CD4-positive, CD25-positive, alpha-beta regulatory T cell (primary cell): ENCODE data around the gene WASHC4. TPM values are rescaled to one million over a fixed set of nuclear protein-coding genes. Genes with fewer than 3 reads are reported as not detected.

Experiments used
- ATAC-seq, 2 donors: fragments of 150-1000 bp; cut with Tn5 transposase; one replicate each; pipeline ENCODE4 v1.10.0; 2021; ENCODE audit warnings: low read depth in 2 of 2, moderate number of reproducible peaks in 2 of 2, moderate library complexity in 1 of 2
- DNase-seq, 3 donors: peaks; one replicate each; pipeline versions ENCODE4 v3.0.0 to v3.0.0-alpha.2; 2012 to 2022; ENCODE audit warnings: mixed read lengths in 1 of 3
- H3K27ac ChIP-seq: one replicate; pipeline ENCODE4 v1.7.0; 2013; ENCODE audit warnings: mild to moderate bottlenecking, low read length; ENCODE audit not compliant: insufficient read depth, poor library complexity, severe bottlenecking
- H3K27me3 ChIP-seq: one replicate; pipeline ENCODE4 v1.7.0; 2013; ENCODE audit warnings: low read length; ENCODE audit not compliant: control insufficient read depth, insufficient read depth
- H3K36me3 ChIP-seq: one replicate; pipeline ENCODE4 v1.7.0; 2013; ENCODE audit warnings: mild to moderate bottlenecking, low read length, moderate library complexity; ENCODE audit not compliant: control insufficient read depth, insufficient read depth
- H3K4me1 ChIP-seq: 2 replicates; pipeline ENCODE4 v1.7.0; 2013; ENCODE audit warnings: mild to moderate bottlenecking, low read length; ENCODE audit not compliant: insufficient read depth, control insufficient read depth, poor library complexity, severe bottlenecking
- H3K4me3 ChIP-seq: one replicate; pipeline ENCODE4 v1.7.0; 2013; ENCODE audit warnings: low read depth, mild to moderate bottlenecking, low read length, moderate library complexity
- H3K9me3 ChIP-seq, 2 experiments: 1 replicate in 1 of 2; 2 replicates in 1 of 2; pipeline ENCODE4 v1.7.0; 2013; ENCODE audit warnings: low read length in 2 of 2, mild to moderate bottlenecking in 1 of 2, moderate library complexity in 1 of 2; ENCODE audit not compliant: control insufficient read depth in 2 of 2
- H3K27ac Mint-ChIP-seq, 3 donors: one replicate each; pipeline ENCODE4 v1.8.0; 2020 to 2022; ENCODE audit warnings: mild to moderate bottlenecking in 3 of 3, mixed read lengths in 3 of 3, moderate library complexity in 2 of 3
- H3K27me3 Mint-ChIP-seq: one replicate; pipeline ENCODE4 v1.8.0; 2022; ENCODE audit warnings: mild to moderate bottlenecking, mixed read lengths
- H3K36me3 Mint-ChIP-seq: one replicate; pipeline ENCODE4 v1.8.0; 2020; ENCODE audit warnings: mixed read lengths
- H3K4me1 Mint-ChIP-seq, 4 donors: one replicate each; pipeline ENCODE4 v1.8.0; 2020 to 2022; ENCODE audit warnings: mixed read lengths in 4 of 4, mild to moderate bottlenecking in 1 of 4
- H3K4me3 Mint-ChIP-seq, 4 donors: one replicate each; pipeline ENCODE4 v1.8.0; 2020 to 2022; ENCODE audit warnings: mild to moderate bottlenecking in 4 of 4, mixed read lengths in 4 of 4, moderate library complexity in 3 of 4
- H3K9me3 Mint-ChIP-seq, 7 donors: one replicate each; pipeline ENCODE4 v1.8.0; 2020 to 2022; ENCODE audit warnings: mixed read lengths in 7 of 7, mild to moderate bottlenecking in 3 of 7, moderate library complexity in 2 of 7
- polyA plus RNA-seq, 4 donors: library from polyadenylated mRNA; unstranded; fragments of 300-500 nt; fragmentation: Illumina TruSeq; gene quantifications; one replicate each; pipeline ENCODE4 v1.2.3, GENCODE V29; 2021
- total RNA-seq: library from RNA; stranded (reverse); gene quantifications from one replicate; pipeline ENCODE4 v1.2.3, GENCODE V29; 2022

The WASHC4 gene, protein sequence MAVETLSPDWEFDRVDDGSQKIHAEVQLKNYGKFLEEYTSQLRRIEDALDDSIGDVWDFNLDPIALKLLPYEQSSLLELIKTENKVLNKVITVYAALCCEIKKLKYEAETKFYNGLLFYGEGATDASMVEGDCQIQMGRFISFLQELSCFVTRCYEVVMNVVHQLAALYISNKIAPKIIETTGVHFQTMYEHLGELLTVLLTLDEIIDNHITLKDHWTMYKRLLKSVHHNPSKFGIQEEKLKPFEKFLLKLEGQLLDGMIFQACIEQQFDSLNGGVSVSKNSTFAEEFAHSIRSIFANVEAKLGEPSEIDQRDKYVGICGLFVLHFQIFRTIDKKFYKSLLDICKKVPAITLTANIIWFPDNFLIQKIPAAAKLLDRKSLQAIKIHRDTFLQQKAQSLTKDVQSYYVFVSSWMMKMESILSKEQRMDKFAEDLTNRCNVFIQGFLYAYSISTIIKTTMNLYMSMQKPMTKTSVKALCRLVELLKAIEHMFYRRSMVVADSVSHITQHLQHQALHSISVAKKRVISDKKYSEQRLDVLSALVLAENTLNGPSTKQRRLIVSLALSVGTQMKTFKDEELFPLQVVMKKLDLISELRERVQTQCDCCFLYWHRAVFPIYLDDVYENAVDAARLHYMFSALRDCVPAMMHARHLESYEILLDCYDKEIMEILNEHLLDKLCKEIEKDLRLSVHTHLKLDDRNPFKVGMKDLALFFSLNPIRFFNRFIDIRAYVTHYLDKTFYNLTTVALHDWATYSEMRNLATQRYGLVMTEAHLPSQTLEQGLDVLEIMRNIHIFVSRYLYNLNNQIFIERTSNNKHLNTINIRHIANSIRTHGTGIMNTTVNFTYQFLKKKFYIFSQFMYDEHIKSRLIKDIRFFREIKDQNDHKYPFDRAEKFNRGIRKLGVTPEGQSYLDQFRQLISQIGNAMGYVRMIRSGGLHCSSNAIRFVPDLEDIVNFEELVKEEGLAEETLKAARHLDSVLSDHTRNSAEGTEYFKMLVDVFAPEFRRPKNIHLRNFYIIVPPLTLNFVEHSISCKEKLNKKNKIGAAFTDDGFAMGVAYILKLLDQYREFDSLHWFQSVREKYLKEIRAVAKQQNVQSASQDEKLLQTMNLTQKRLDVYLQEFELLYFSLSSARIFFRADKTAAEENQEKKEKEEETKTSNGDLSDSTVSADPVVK
- total RNA-seq (41.2 TPM), polyA plus RNA-seq (10 to 100 TPM; 24.0 to 33.1 (median 27.7) TPM)

GRCh38 chr12:105107494-105108371 lies at the start of gene WASHC4:
Gene WASHC4, plus strand, starts transcription at chr12:105107731. Its CDS starts 70 bp downstream, at chr12:105107801.
- Histone ChIP-seq H3K4me1 (peaks cover 24% of the 10 kb centered on the region), H3K27ac (peak within 1 kb of the TSS; percentile 89), H3K27me3 (peaks cover 15% of the 10 kb centered on the region), H3K4me3 (peak within 1 kb of the TSS; percentile 96), H3K36me3 (no peaks in the 10 kb centered on the region), H3K9me3 (peaks cover 0 to 5% of the 10 kb centered on the region in 2 experiments)
- H3K4me3 Mint-ChIP-seq: peak within 1 kb of the TSS; percentile 87 to 100 (median 94)
- H3K9me3 Mint-ChIP-seq: peaks cover 0 to 4% (median 0%) of the 10 kb centered on the region in 7 donors
- peaks cover 22% of the 10 kb centered on the region for H3K27me3 Mint-ChIP-seq
- peak; percentile 99 for ATAC-seq
- peaks cover 9% of the 10 kb centered on the region for H3K36me3 Mint-ChIP-seq
- DNase-seq: peak; percentile 91 to 95 (median 92)
- H3K4me1 Mint-ChIP-seq: peaks cover 22 to 41% (median 34%) of the 10 kb centered on the region in 4 donors
- peak within 1 kb of the TSS; percentile 92 to 97 (median 96) for H3K27ac Mint-ChIP-seq

- no peaks in the 10 kb centered on the region for H3K36me3 Mint-ChIP-seq
- no peak overlapping the region for H3K27ac Mint-ChIP-seq
- no peaks in the 10 kb centered on the region for H3K36me3 ChIP-seq
- H3K9me3 Mint-ChIP-seq: peaks cover 0 to 12% (median 4%) of the 10 kb centered on the region in 7 donors
- H3K4me1 Mint-ChIP-seq: no peaks in the 10 kb centered on the region
- H3K27ac ChIP-seq: no peak overlapping the region
- H3K27me3 ChIP-seq: peaks cover 2% of the 10 kb centered on the region
- peaks cover 0 to 6% of the 10 kb centered on the region in 2 experiments for H3K9me3 ChIP-seq
- DNase-seq (no peak), ATAC-seq (no peak)
- H3K27me3 Mint-ChIP-seq: peaks cover 14% of the 10 kb centered on the region
- H3K4me1 ChIP-seq: no peaks in the 10 kb centered on the region
- no peak overlapping the region for H3K4me3 Mint-ChIP-seq
- H3K4me3 ChIP-seq: no peak overlapping the region
Measured at GRCh38 chr12:105060715-105061378, 46.7 kb upstream of the WASHC4 start.

GRCh38 chr12:105064564-105065178 lies 42.9 kb upstream of the WASHC4 start:
- no peak for ATAC-seq

GRCh38 chr12:105067511-105068031 lies 40.0 kb upstream of the WASHC4 start:
- peaks cover 5% of the 10 kb centered on the region for H3K27me3 ChIP-seq
- DNase-seq: no peak
- H3K4me3 Mint-ChIP-seq: no peak overlapping the region
- no peaks in the 10 kb centered on the region for H3K4me1 ChIP-seq
- H3K9me3 Mint-ChIP-seq: peaks cover 0 to 2% (median 0%) of the 10 kb centered on the region in 7 donors
- H3K9me3 ChIP-seq: no peaks in the 10 kb centered on the region
- H3K27me3 Mint-ChIP-seq: peaks cover 52% of the 10 kb centered on the region
- no peak overlapping the region for H3K4me3 ChIP-seq
- H3K36me3 Mint-ChIP-seq: no peaks in the 10 kb centered on the region
- H3K27ac Mint-ChIP-seq: no peak overlapping the region
- no peaks in the 10 kb centered on the region for H3K36me3 ChIP-seq
- no peak overlapping the region for H3K27ac ChIP-seq
- ATAC-seq: no peak
- H3K4me1 Mint-ChIP-seq: no peaks in the 10 kb centered on the region

More at GRCh38 chr12:105064564-105065178, 42.9 kb upstream of the WASHC4 start:
- no peak for DNase-seq
- H3K27me3 Mint-ChIP-seq: peaks cover 46% of the 10 kb centered on the region
- peaks cover 0 to 3% (median 0%) of the 10 kb centered on the region in 7 donors for H3K9me3 Mint-ChIP-seq
- H3K4me3 ChIP-seq: no peak overlapping the region
- H3K27ac ChIP-seq: no peak overlapping the region
- no peaks in the 10 kb centered on the region for H3K4me1 Mint-ChIP-seq
- H3K9me3 ChIP-seq: no peaks in the 10 kb centered on the region
- no peaks in the 10 kb centered on the region for H3K36me3 ChIP-seq
- no peaks in the 10 kb centered on the region for H3K36me3 Mint-ChIP-seq
- peaks cover 5% of the 10 kb centered on the region for H3K27me3 ChIP-seq
- H3K27ac Mint-ChIP-seq: no peak overlapping the region
- no peak overlapping the region for H3K4me3 Mint-ChIP-seq
- H3K4me1 ChIP-seq: no peaks in the 10 kb centered on the region

DNA sequence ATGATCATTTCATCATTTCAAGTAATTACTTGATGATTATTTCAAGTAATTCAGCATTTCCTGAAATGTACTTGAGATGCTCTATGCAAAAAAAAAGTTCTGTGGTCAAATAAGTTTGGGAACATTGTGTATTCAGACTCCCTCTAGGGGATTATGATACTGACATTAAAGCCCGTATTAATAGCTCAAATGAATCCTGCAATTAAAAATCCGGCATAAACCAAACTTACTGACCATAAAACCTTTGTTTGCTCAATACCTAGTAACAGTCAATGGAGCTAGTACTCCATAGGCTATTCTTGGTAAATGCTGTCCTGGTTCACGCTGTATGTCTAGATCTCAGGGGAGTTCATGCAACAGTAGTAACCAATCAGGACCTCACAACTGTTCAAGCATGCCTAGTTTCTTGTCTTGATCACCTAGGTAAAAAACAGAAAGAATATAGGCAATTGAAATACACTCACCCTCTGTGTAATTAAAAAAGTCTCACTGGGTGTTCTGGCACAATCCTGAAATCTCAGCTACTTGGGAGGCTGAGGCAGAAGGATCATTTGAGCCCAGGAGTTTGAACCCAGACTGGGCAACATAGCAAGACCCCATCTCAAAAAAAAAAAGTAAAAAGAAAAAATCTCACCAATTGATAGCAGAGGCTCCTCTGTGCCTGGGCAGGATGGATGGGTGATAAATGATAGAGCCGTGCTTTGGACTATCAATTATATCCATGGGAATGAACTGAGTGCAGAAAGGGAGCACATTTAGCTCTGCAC lies 37.4 kb upstream of the WASHC4 start:
- Mint-ChIP-seq H3K27me3 (peaks cover 45% of the 10 kb centered on the region), H3K36me3 (no peaks in the 10 kb centered on the region), H3K9me3 (peaks cover 0 to 2% (median 0%) of the 10 kb centered on the region in 7 donors), H3K4me1 (no peaks in the 10 kb centered on the region), H3K27ac (no peak overlapping the region), H3K4me3 (no peak overlapping the region)
- H3K27me3 ChIP-seq: peaks cover 5% of the 10 kb centered on the region
- H3K36me3 ChIP-seq: no peaks in the 10 kb centered on the region
- DNase-seq: no peak
- no peaks in the 10 kb centered on the region for H3K4me1 ChIP-seq
- no peak for ATAC-seq
- no peaks in the 10 kb centered on the region for H3K9me3 ChIP-seq
- H3K4me3 ChIP-seq: no peak overlapping the region
- H3K27ac ChIP-seq: no peak overlapping the region

- Histone ChIP-seq H3K27me3 (peaks cover 4% of the 10 kb centered on the region), H3K27ac (no peak overlapping the region), H3K36me3 (no peaks in the 10 kb centered on the region), H3K4me3 (no peak overlapping the region), H3K9me3 (no peaks in the 10 kb centered on the region), H3K4me1 (no peaks in the 10 kb centered on the region)
- no peaks in the 10 kb centered on the region for H3K4me1 Mint-ChIP-seq
- no peaks in the 10 kb centered on the region for H3K36me3 Mint-ChIP-seq
- H3K9me3 Mint-ChIP-seq: peaks cover 0 to 2% (median 0%) of the 10 kb centered on the region in 7 donors
- no peak overlapping the region for H3K4me3 Mint-ChIP-seq
- DNase-seq: no peak
- ATAC-seq: no peak
- no peak overlapping the region for H3K27ac Mint-ChIP-seq
- peaks cover 31% of the 10 kb centered on the region for H3K27me3 Mint-ChIP-seq
Measured at GRCh38 chr12:105071981-105072380, 35.5 kb upstream of the WASHC4 start.
